Fibroblast of skin of left quadriceps (primary cell): ENCODE data around the gene BACE1-AS.

Experiments
- DNase-seq, 2 experiments: peaks; one replicate each; pipeline ENCODE4 v3.0.0-alpha.2; 2013; ENCODE audit warnings: low read depth in 2 of 2

The BACE1-AS gene

DNA sequence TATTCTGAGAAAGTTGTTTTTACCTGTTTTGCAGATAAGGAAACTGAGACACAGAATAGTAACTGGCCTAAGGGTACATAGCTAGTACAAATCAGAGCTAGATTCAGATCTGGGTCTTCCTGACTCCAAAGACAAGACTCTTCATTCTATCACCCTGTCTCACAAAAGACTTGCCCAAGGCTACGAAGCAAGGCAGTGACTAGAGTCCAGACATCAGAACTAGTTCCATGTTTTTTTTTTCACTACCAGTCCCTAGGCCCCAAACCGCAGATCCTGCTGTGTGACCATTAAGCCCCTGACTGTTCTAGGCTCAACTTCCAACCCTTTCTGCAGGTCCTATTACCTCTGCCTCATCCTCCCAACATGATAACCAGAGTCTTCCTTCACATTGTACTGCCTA, 1.5 kb downstream of the BACE1-AS start:
- DNase-seq: no peak

- DNase-seq: no peak
Observed at GRCh38 chr11:117295438-117296137, 4.4 kb downstream of the BACE1-AS start.

DNA sequence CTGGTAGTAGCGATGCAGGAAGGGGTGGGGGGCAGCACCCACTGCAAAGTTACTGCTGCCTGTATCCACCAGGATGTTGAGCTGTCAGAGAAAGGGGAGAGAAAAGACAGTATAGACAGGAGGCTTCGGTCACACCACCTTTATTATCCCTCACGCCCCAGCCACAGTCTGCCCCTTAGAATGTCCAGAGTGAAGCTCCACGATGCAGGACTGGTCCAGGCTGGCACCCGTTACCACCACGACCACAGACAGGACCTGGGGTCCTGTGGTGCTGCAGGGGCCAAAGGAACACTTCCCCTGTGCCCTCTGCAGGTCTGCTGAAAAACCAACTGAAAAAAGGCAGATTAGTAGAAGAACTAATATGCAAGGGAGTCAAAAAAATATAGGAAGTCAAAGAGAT, 5.7 kb downstream of the BACE1-AS start:
- DNase-seq: no peak

- no peak for DNase-seq
Observed at GRCh38 chr11:117298195-117298594, 7.0 kb downstream of the BACE1-AS start.

GRCh38 chr11:117299351-117300282, 8.5 kb downstream of the BACE1-AS start:
- DNase-seq: no peak

GRCh38 chr11:117300283-117300663, 9.1 kb downstream of the BACE1-AS start:
- DNase-seq: no peak

DNA sequence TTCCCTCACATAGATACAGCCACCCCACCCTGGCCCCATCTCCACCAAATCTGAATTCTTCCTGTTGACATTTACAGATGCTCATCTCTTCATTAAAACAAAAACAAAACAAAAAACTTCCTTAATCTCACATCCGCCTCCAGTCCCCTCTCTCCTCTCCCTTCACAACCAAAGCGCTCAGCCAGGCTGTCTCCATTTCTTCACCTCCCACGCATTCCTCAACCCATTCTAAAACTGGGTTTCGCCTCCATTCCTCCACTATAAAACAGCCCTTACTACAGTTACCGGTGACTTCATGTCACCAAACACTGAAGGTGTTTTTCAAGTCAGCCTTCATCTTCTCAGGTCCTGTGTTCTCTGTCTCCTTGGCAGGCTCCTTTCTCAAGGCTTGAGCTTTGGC, 9.6 kb downstream of the BACE1-AS start:
- DNase-seq: no peak

DNA sequence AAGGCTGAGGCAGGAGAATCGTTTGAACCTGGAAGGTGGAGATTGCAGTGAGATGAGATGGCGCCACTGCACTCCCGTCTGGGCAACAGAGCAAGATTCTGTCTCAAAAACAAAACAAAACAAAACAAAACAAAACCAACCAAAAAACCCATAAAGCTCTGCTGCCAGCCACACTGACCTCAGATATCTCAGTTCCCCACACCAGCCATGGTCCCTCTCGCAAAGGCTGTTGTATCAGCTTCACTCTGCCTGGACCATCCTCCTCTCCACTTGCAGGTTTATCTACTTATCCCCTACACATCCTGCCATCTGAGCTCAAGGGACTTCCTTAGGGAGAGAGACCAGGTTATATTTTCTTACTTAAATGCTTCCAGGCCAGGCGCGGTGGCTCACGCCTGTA, 11.1 kb downstream of the BACE1-AS start:
- no peak for DNase-seq

GRCh38 chr11:117303101-117303500, 12.0 kb downstream of the BACE1-AS start:
- no peak for DNase-seq

DNA sequence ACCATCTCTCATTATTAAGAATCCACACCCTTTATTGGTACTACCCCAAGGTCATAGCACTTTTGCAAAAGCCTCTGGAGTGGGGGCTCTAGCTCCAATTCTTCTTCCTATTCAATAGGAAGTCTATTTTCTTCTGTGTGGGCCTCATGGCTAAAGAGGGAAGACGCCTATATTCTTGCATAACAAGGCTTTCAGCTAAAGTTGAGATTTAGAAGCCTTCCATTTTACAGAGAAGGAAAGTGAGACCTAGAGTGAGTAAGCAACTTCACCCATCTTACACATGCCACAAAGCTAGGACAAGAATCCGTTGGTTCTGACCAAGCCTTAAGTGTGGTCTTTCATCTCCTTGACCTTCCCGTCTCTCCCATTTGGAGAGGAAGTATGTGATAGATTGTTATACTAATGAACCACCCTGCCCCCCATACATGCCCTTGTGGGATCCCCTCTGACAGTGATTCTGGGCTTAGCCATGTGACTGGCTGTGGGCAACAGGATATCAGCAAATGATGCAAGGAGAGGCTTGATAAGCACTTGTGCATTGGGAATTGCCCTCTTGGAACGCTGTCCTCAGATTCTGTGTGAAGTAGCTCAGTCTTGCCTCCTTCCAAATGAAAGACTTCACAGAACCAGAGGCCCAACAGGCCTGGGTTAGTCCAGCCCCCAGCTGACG, 12.6 kb downstream of the BACE1-AS start:
- no peak for DNase-seq

GRCh38 chr11:117305145-117305544, 14.0 kb downstream of the BACE1-AS start:
- no peak for DNase-seq

DNA sequence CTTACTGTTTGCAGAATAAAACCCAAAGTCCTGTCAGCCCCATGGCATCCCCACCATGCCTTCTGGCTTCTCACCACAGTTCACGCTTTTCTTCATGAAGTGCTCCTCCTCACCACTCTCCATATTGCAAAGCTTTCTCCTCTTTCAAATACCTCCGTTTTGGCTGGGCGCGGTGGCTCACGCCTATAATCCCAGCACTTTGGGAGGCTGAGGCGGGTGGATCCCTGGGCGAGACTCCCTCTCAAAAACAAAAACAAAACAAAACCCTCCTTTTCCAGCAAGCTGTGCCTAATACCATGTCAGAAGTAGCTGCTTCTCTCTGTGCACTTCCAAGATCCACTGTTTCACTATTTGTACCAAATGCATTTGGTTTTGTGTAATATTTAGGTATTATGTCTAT, 18.2 kb downstream of the BACE1-AS start:
- DNase-seq: no peak

DNA sequence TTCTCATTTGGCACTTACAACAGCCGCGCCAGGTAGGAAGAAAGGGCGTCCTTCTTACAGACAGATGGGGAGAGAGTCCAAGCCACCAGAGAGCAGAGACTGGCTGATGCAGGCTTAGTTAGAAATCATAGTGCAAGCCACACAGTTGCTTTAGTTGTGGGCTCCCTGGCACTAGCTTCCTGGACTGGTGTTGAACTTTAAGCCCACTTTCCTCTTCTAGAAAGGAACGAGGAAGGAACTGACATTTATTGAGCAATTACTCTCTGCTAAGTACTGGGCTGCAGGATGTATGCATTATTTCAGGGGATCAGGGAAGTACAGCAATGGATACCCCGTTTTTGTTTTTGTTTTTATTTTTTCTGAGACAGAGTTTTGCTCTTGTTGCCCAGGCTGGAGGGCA, 21.9 kb downstream of the BACE1-AS start:
- no peak for DNase-seq

- DNase-seq: no peak
Observed at GRCh38 chr11:117313828-117314768, 23.0 kb downstream of the BACE1-AS start.

DNA sequence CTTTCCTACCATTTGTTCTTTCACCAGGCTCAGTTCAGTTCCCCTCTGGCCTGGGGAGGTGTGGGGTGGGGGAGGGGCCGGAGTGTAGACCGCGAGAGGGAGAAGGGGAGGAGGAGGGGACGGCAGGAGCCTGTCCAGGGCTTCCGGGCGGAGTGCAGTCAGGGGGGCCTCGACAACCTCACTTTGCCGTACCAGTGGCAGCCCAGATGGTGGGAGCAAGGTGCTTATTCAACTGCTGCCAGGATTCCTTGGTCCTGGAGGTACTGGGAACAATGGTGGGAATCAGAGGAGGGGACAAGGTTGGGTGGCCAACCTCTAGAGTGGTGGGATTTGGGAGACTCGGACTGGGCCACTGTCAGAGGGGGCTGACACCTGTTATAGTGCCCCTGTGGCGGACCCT, 23.7 kb downstream of the BACE1-AS start:
- no peak for DNase-seq

DNA sequence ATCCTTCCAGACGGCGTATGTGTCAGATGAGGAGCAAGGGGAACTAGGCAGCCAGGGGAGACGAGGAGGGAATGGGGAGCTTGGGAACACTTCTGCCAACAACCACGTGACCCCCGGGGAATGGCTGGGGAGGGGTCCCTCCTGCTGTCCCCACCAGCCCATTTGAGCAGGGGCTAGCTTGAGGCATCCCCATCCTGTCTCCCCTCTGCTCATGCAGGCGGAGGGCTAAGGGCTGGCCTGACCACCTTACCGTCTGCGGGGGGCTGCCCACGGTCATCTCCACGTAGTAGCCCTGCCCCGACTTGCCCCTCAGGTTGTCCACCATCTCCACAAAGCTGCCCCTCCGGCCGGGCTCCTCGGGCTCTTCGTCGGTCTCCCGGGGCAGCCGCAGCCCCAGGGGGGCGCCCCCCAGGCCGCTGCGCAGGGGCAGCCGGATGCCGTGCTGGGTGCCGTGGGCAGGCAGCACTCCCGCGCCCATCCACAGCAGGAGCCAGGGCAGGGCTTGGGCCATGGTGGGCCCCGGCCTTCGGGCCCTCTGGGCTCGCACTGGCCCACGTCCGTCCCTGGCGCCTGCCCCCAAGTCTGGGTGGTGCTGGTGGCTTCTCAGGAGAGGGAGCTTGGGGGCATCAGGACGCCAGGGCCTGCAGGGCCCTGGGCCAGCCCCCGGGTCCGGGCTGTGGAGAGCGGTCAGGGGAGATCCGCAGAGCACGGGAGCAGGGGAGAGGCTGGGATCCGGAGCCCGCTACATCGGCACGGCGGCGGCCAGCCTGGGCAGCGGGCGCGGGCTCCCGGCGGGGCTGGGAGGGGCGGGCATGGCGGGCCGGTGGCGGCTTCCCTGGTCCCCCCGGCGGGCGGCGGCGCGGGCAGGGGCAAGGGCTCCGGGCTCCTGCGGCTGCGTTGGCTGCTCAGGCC, 24.4 kb downstream of the BACE1-AS start:
- no peak for DNase-seq

DNA sequence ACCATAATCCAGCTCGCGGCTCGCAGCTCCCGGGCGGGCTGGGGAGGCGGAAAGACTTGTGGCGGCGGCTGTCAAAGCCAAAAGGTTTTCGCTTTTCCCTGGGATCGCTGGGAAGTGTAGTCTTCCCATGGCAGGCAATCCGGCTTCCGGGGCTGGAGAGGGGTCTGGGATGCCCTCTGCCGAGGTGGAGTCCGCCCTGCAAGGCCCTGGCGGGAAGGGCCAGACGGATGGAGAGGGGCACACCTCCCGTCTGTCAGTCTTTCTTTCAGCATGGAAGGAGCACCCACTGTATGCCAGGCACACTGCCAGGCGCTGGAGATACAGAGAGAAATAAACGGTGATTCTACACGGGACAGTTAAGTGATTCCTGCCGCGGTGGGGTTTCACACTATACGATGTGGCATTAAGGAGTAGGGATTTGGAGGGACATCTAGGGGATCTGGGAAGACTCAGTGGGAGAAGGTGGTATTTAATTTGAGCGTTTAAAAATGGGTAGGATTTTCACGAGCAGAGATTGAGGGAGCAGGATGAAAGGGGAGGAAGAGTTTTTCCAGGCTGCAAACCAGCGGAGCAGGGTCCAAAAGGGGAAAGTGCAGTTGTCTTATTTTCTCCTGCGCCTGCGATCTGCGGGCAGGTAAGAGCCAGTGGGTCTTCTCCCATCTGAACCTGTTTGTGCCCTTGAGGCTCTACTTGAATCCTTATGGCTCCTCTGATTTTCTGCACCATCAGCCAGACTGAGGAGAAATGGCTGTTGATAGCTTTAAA, 25.2 kb downstream of the BACE1-AS start, which contains the start of gene BACE1:
TSS of gene BACE1 (minus strand) at position 60 of the 765 bp plus-strand sequence. CDS start 461 bp downstream, outside the sequence.
- DNase-seq: peak; percentile 57 to 72

GRCh38 chr11:117318738-117319137, 27.6 kb downstream of the BACE1-AS start:
- no peak for DNase-seq

DNA sequence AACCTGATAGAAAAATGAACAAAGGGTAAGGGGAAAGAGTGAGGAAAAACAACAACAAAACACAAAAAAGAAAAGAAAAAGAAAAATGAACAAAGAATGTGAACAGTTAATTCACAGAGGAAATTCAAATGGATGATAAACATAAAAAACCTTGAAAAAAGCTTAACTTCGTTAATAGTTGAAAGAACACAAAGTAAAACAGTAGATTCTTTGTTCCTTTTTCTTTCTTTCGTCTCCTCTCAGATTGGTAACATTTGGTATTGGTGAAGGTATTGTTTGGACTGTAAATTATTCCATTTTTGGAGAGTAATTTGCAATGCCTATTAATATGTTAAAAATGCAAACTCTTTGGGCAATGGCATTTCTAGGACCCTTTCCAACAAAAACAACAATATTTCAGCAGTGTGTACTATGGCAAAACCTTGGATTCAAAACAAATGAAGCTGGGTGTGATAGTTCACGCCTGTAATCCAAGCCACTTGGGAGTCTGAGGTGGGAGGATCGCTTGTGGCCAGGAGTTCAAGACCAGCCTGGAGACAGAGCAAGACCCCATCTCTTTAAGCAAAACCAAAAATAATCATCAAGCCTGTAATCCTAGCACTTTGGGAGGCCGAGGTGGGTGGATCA, 28.2 kb downstream of the BACE1-AS start:
- DNase-seq: peak; percentile 49 to 65
